Measurements from ENCODE around the gene CDK19. TPM values are rescaled to one million over a fixed set of nuclear protein-coding genes. Genes with fewer than 3 reads are reported as not detected.

Gene CDK19
- total and polyA plus RNA-seq, 9 of the 15 experiments (the other 6 are each of a cell fraction or from before 2014, with no cell fraction given), result 3.8 to 15.2 (median 7.4) TPM

- no peak for TF ChIP-seq POLR2A (conservative IDR thresholded peaks at IDR 0.05)
- no peak for TF ChIP-seq HMGXB4 (CRISPR knock-in tag; IDR thresholded peaks at IDR 0.05)
- TF ChIP-seq HDGF (IDR thresholded peaks at IDR 0.05), result no peak
- TF ChIP-seq ZBED1 (IDR thresholded peaks at IDR 0.05), result no peak
- TF ChIP-seq U2AF2 (optimal IDR thresholded peaks at IDR 0.05; ENCODE audit: low read depth, low read length), result no peak
- no peak for TF ChIP-seq RBM22 (IDR thresholded peaks at IDR 0.05; ENCODE audit: low read depth, low read length, poor library complexity, severe bottlenecking)
- no peak for TF ChIP-seq SMARCA5 (IDR thresholded peaks at IDR 0.05)
- no peak for TF ChIP-seq RFX1 (IDR thresholded peaks at IDR 0.05)
- no peak for TF ChIP-seq ZBTB12 (CRISPR knock-in tag; IDR thresholded peaks at IDR 0.05)
- TF ChIP-seq POLR2B (IDR thresholded peaks at IDR 0.05; ENCODE audit: low read depth, partially characterized antibody), result no peak
- TF ChIP-seq BCLAF1 (IDR thresholded peaks at IDR 0.05; ENCODE audit: borderline replicate concordance in 1 of 2, control insufficient read depth in 1 of 2, low read depth in 2 of 2, low read length in 1 of 2), result no peak
- TF ChIP-seq ZNF431 (CRISPR knock-in tag; IDR thresholded peaks at IDR 0.05), result no peak
- no peaks in the 10 kb centered on the region for H4K20me1 ChIP-seq (replicated peaks; ENCODE audit: control insufficient read depth, insufficient read depth, low read length)
- no peaks in the 10 kb centered on the region; a peak in 1 of 5 replicates for H3K27me3 ChIP-seq (ENCODE audit: control insufficient read depth in 2 of 2, insufficient read depth in 2 of 2, low read length in 2 of 2)
- ATAC-seq (no peak), DNase-seq (ENCODE audit: extremely low read depth in 1 of 4, low spot score in 3 of 4) (no peak), FAIRE-seq (no peak)
- CTCF ChIA-PET (ENCODE audit: low intra/inter-chr PET ratio), result no interaction called here
- no peaks in the 10 kb centered on the region for H3K36me3 ChIP-seq (ENCODE audit: control insufficient read depth, insufficient read depth, low read length)
- BruUV-seq (replicated peaks), result no TSS peak
- no peak overlapping the region for H2AFZ ChIP-seq (ENCODE audit: low read depth, low read length)
- in situ Hi-C loops (cut with MboI) (no loop called here), intact Hi-C loops (cut with micrococcal nuclease) (no loop called here)
- WGBS (ENCODE audit: insufficient coverage, low coverage, missing lambda C conversion rate), result 6% methylated on average over 1 of the region's 1 CpG
- H3K9ac ChIP-seq (ENCODE audit: insufficient read depth in 1 of 2, low read depth in 2 of 2, low read length in 2 of 2), result no peak overlapping the region
- POLR2A ChIA-PET, result interaction anchor here (0.8 to 3.5 kb wide), 6 partner anchors 8 to 48 kb away, joined by 3 to 20 read pairs (median 4); partner anchors contain the start of genes AMD1 and CDK19
- H3K9me1 ChIP-seq (ENCODE audit: control insufficient read depth, insufficient read depth, low read length), result no peaks in the 10 kb centered on the region
- H3K79me2 ChIP-seq (ENCODE audit: control insufficient read depth, insufficient read depth, low read length), result no peaks in the 10 kb centered on the region
- no peak overlapping the region for H3K4me2 ChIP-seq (ENCODE audit: insufficient read depth, low read length)
- H3K4me1 ChIP-seq (replicated peaks in 1 of 2; ENCODE audit: control insufficient read depth in 2 of 2, insufficient read depth in 2 of 2, low read length in 2 of 2), result no peaks in the 10 kb centered on the region
- no peak overlapping the region for H3K27ac ChIP-seq (ENCODE audit: extremely low read depth, low read depth, low read length)
- no peaks in the 10 kb centered on the region for H3K9me3 ChIP-seq (replicated peaks; ENCODE audit: control insufficient read depth, insufficient read depth, low read depth, low read length)
- no peak overlapping the region for H3K4me3 ChIP-seq
These were observed 13.1 kb upstream of the CDK19 start for GRCh38 chr6:110828396-110828795.

Data from K562 (cell line).